ENCODE data around the gene WFDC10B.
"Not testable (repeated sequence)": the region's sequence is repeated elsewhere in the genome, so short reads cannot be mapped to it uniquely, and the experiment has no call there.

The WFDC10B gene

DNA sequence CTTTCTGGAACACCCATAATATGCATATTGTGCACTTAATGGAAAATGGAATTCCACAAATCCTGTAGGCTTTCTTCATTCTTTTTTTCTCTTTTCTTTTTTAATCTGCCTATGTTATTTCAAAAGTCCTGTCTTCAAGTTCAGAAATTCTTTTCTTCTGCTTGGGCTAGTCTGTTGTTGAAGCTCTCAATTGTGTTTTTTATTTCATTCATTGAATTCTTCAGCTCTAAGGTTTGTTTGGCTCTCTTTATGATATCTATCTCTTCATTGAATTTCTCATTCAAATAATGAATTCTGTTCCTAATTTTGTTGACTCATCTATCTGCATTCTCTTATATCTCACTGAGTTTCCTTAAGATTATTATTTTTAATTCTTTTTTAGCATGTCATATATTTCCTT, 27.4 kb upstream of the WFDC10B start:
- Histone ChIP-seq H3K27me3 (ENCODE audit: insufficient read depth, poor library complexity, severe bottlenecking) (peaks cover 3% of the 10 kb centered on the region), H3K27ac (replicated peaks) (no peak overlapping the region), H3K4me3 (replicated peaks; ENCODE audit: insufficient read depth, low read length) (no peak overlapping the region)
- TF ChIP-seq GABPA (IDR thresholded peaks at IDR 0.05; ENCODE audit: low read depth) (no peak), SPI1 (IDR thresholded peaks at IDR 0.05; ENCODE audit: borderline replicate concordance, low read depth) (no peak), POLR2AphosphoS5 (IDR thresholded peaks at IDR 0.05; ENCODE audit: low read depth) (no peak)
- DNase-seq (ENCODE audit: low read depth in 1 of 2, low spot score in 1 of 2), result no peak

DNA sequence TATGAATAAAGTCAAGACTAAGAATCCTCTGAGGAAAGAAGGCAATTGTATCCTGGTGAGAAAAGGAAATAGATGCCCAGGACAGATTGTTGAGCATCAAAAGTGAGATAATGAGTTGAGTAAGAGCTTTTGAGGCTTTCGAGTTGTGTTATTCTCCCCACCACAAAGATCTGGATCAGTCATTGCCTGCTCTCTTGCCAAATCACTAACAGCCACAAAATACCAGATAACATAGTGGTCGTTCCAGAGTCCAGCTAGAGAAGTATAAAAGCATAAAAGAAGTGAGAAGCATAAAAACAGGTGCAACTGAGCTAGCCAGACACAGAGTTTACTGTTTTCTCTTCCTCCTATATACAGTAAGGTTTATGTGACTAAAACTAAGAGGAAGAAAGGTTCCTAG, 22.2 kb upstream of the WFDC10B start:
- Histone ChIP-seq H3K27ac (replicated peaks) (no peak overlapping the region), H3K27me3 (ENCODE audit: insufficient read depth, poor library complexity, severe bottlenecking) (peaks cover 6% of the 10 kb centered on the region), H3K4me3 (replicated peaks; ENCODE audit: insufficient read depth, low read length) (no peak overlapping the region)
- DNase-seq (ENCODE audit: low read depth in 1 of 2, low spot score in 1 of 2), result no peak
- TF ChIP-seq, protein P1, sequence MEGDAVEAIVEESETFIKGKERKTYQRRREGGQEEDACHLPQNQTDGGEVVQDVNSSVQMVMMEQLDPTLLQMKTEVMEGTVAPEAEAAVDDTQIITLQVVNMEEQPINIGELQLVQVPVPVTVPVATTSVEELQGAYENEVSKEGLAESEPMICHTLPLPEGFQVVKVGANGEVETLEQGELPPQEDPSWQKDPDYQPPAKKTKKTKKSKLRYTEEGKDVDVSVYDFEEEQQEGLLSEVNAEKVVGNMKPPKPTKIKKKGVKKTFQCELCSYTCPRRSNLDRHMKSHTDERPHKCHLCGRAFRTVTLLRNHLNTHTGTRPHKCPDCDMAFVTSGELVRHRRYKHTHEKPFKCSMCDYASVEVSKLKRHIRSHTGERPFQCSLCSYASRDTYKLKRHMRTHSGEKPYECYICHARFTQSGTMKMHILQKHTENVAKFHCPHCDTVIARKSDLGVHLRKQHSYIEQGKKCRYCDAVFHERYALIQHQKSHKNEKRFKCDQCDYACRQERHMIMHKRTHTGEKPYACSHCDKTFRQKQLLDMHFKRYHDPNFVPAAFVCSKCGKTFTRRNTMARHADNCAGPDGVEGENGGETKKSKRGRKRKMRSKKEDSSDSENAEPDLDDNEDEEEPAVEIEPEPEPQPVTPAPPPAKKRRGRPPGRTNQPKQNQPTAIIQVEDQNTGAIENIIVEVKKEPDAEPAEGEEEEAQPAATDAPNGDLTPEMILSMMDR (IDR thresholded peaks at IDR 0.05; ENCODE audit: insufficient read depth, low read length), result no peak
- peak; percentile 31; the same call in 1 of the 2 replicates for TF ChIP-seq POLR2AphosphoS5 (IDR thresholded peaks at IDR 0.05; ENCODE audit: low read depth)

DNA sequence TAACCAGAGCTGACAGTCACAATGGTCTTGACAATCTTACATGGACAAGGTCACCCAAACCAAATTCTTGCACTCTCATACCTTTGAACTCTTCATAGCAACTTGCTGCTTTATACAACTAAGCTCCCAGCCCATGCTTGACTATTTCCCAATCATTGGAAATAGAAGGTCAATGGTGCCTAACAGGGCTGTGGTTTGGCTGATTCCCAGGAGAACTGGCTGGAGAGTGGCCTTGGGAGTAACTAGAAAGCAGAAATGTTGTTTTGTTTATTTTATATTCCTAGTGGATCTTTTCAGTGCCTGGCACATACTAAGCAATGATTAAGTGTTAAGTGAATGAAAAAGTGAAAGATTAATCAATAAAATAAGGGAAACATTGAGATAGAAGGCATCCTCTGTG, 20.3 kb upstream of the WFDC10B start:
- Histone ChIP-seq H3K27ac (replicated peaks) (no peak overlapping the region), H3K4me3 (replicated peaks; ENCODE audit: insufficient read depth, low read length) (no peak overlapping the region), H3K27me3 (ENCODE audit: insufficient read depth, poor library complexity, severe bottlenecking) (peaks cover 6% of the 10 kb centered on the region)
- TF ChIP-seq, protein P2, sequence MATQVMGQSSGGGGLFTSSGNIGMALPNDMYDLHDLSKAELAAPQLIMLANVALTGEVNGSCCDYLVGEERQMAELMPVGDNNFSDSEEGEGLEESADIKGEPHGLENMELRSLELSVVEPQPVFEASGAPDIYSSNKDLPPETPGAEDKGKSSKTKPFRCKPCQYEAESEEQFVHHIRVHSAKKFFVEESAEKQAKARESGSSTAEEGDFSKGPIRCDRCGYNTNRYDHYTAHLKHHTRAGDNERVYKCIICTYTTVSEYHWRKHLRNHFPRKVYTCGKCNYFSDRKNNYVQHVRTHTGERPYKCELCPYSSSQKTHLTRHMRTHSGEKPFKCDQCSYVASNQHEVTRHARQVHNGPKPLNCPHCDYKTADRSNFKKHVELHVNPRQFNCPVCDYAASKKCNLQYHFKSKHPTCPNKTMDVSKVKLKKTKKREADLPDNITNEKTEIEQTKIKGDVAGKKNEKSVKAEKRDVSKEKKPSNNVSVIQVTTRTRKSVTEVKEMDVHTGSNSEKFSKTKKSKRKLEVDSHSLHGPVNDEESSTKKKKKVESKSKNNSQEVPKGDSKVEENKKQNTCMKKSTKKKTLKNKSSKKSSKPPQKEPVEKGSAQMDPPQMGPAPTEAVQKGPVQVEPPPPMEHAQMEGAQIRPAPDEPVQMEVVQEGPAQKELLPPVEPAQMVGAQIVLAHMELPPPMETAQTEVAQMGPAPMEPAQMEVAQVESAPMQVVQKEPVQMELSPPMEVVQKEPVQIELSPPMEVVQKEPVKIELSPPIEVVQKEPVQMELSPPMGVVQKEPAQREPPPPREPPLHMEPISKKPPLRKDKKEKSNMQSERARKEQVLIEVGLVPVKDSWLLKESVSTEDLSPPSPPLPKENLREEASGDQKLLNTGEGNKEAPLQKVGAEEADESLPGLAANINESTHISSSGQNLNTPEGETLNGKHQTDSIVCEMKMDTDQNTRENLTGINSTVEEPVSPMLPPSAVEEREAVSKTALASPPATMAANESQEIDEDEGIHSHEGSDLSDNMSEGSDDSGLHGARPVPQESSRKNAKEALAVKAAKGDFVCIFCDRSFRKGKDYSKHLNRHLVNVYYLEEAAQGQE (IDR thresholded peaks at IDR 0.05; ENCODE audit: insufficient replicate concordance, low read depth), result no peak
- TF ChIP-seq SPI1 (IDR thresholded peaks at IDR 0.05; ENCODE audit: borderline replicate concordance, low read depth), result no peak
- TF ChIP-seq GABPA (IDR thresholded peaks at IDR 0.05; ENCODE audit: low read depth), result no peak
- DNase-seq (ENCODE audit: low read depth in 1 of 2, low spot score in 1 of 2), result no peak

DNA sequence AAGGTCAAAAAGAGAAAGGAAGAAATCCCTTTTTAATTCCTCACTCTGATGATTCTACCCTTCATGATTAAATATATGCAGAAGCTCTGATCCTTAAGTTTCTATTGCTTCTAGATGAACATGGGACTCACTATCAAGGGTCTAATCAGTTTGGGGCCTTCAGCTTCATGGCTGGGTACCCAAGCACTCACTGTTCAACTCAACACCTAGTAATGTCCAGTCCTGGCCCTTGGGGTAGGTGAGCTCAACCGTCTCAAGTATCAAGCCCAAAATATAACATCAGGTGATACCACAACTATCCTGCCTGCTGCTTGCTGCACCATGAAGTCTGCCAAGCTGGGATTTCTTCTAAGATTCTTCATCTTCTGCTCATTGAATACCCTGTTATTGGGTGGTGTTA, 17.2 kb upstream of the WFDC10B start, which contains the start of gene SPINT4:
TSS of gene SPINT4 (plus strand) at position 301 of the 400 bp plus-strand sequence. CDS start at position 322, 21 bp downstream.
- TF ChIP-seq, protein P2 (IDR thresholded peaks at IDR 0.05; ENCODE audit: insufficient replicate concordance, low read depth), result no peak
- TF ChIP-seq, protein P1 (IDR thresholded peaks at IDR 0.05; ENCODE audit: insufficient read depth, low read length), result no peak
- TF ChIP-seq POLR2AphosphoS5 (IDR thresholded peaks at IDR 0.05; ENCODE audit: low read depth) (no peak), SPI1 (IDR thresholded peaks at IDR 0.05; ENCODE audit: borderline replicate concordance, low read depth) (no peak), GABPA (IDR thresholded peaks at IDR 0.05; ENCODE audit: low read depth) (no peak)
- no peak for DNase-seq (ENCODE audit: low read depth in 1 of 2, low spot score in 1 of 2)
- no peak within 1 kb of the TSS for H3K27ac ChIP-seq (replicated peaks)
- no peak within 1 kb of the TSS for H3K4me3 ChIP-seq (replicated peaks; ENCODE audit: insufficient read depth, low read length)
- H3K27me3 ChIP-seq (ENCODE audit: insufficient read depth, poor library complexity, severe bottlenecking), result peaks cover 7% of the 10 kb centered on the region

DNA sequence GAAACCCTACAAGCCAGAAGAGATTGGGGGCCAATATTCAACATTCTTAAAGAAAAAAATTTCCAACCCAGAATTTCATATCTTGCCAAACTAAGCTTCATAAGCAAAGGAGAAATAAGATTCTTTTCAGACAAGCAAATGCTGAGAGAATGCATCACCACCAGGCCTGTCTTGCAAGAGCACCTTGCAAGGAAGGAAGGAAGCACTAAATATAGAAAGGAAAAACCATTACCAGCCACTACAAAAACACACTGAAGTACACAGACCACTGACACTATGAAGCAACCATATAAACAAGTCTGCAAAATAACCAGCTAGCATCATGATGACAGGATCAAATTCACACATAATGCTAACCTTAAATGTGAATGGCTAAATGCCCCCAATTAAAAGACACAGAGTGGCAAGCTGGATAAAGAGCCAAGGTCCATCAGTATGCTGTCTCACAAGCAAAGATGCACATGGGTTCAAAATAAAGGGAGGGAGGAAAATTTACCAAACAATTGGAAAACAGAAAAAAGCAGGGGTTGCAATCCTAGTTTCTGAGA, 11.4 kb upstream of the WFDC10B start:
- not testable (repeated sequence) for H3K27me3 ChIP-seq (ENCODE audit: insufficient read depth, poor library complexity, severe bottlenecking); H3K27ac ChIP-seq (replicated peaks); H3K4me3 ChIP-seq (replicated peaks; ENCODE audit: insufficient read depth, low read length); DNase-seq (ENCODE audit: low read depth in 1 of 2, low spot score in 1 of 2)

Data from HL-60 (cell line).